Measurements from ENCODE around the gene MYO5B.

The MYO5B gene

GRCh38 chr18:50187659-50188058 lies 7.3 kb downstream of the MYO5B start:
- Histone ChIP-seq H3K9ac (ENCODE audit: low read length) (no peak overlapping the region), H3K4me3 (ENCODE audit: low read depth, low read length) (no peak overlapping the region), H3K27ac (ENCODE audit: low read depth, low read length) (no peak overlapping the region), H3K4me1 (ENCODE audit: control insufficient read depth, insufficient read depth, low read length) (no peaks in the 10 kb centered on the region; the same call in 1 of the 2 replicates), H3K36me3 (ENCODE audit: control insufficient read depth, insufficient read depth, low read length) (no peaks in the 10 kb centered on the region), H3K9me3 (ENCODE audit: control insufficient read depth, insufficient read depth, low read depth, low read length) (no peaks in the 10 kb centered on the region), H3K27me3 (ENCODE audit: control insufficient read depth, insufficient read depth, low read length) (peaks cover 44% of the 10 kb centered on the region)

GRCh38 chr18:50186385-50186784 lies 8.6 kb downstream of the MYO5B start:
- H3K36me3 ChIP-seq (ENCODE audit: control insufficient read depth, insufficient read depth, low read length), result no peaks in the 10 kb centered on the region
- no peak overlapping the region for H3K4me3 ChIP-seq (ENCODE audit: low read depth, low read length)
- peaks cover 32% of the 10 kb centered on the region for H3K27me3 ChIP-seq (ENCODE audit: control insufficient read depth, insufficient read depth, low read length)
- H3K27ac ChIP-seq (ENCODE audit: low read depth, low read length), result no peak overlapping the region
- no peaks in the 10 kb centered on the region for H3K9me3 ChIP-seq (ENCODE audit: control insufficient read depth, insufficient read depth, low read depth, low read length)
- H3K9ac ChIP-seq (ENCODE audit: low read length), result no peak overlapping the region
- no peaks in the 10 kb centered on the region; the same call in 1 of the 2 replicates for H3K4me1 ChIP-seq (ENCODE audit: control insufficient read depth, insufficient read depth, low read length)

GRCh38 chr18:50183556-50183955 lies 11.4 kb downstream of the MYO5B start:
- Histone ChIP-seq H3K27ac (ENCODE audit: low read depth, low read length) (no peak overlapping the region), H3K4me1 (ENCODE audit: control insufficient read depth, insufficient read depth, low read length) (no peaks in the 10 kb centered on the region; the same call in 1 of the 2 replicates), H3K36me3 (ENCODE audit: control insufficient read depth, insufficient read depth, low read length) (no peaks in the 10 kb centered on the region), H3K27me3 (ENCODE audit: control insufficient read depth, insufficient read depth, low read length) (peaks cover 3% of the 10 kb centered on the region; the same call in 1 of the 2 replicates), H3K4me3 (ENCODE audit: low read depth, low read length) (no peak overlapping the region), H3K9ac (ENCODE audit: low read length) (no peak overlapping the region), H3K9me3 (ENCODE audit: control insufficient read depth, insufficient read depth, low read depth, low read length) (no peaks in the 10 kb centered on the region)

- H3K27me3 ChIP-seq (ENCODE audit: control insufficient read depth, insufficient read depth, low read length), result peaks cover 3% of the 10 kb centered on the region; the same call in 1 of the 2 replicates
- no peaks in the 10 kb centered on the region for H3K9me3 ChIP-seq (ENCODE audit: control insufficient read depth, insufficient read depth, low read depth, low read length)
- H3K4me1 ChIP-seq (ENCODE audit: control insufficient read depth, insufficient read depth, low read length), result peaks cover 3% of the 10 kb centered on the region
- no peaks in the 10 kb centered on the region for H3K36me3 ChIP-seq (ENCODE audit: control insufficient read depth, insufficient read depth, low read length)
- H3K9ac ChIP-seq (ENCODE audit: low read length), result no peak overlapping the region
- H3K27ac ChIP-seq (ENCODE audit: low read depth, low read length), result no peak overlapping the region
- no peak overlapping the region for H3K4me3 ChIP-seq (ENCODE audit: low read depth, low read length)
Observed at GRCh38 chr18:50182511-50182910, 12.4 kb downstream of the MYO5B start.

GRCh38 chr18:50181590-50181989 lies 13.4 kb downstream of the MYO5B start:
- no peaks in the 10 kb centered on the region for H3K36me3 ChIP-seq (ENCODE audit: control insufficient read depth, insufficient read depth, low read length)
- H3K27ac ChIP-seq (ENCODE audit: low read depth, low read length), result no peak overlapping the region

GRCh38 chr18:50179465-50179864 lies 15.5 kb downstream of the MYO5B start:
- Histone ChIP-seq H3K4me1 (ENCODE audit: control insufficient read depth, insufficient read depth, low read length) (peaks cover 4% of the 10 kb centered on the region), H3K9me3 (ENCODE audit: control insufficient read depth, insufficient read depth, low read depth, low read length) (no peaks in the 10 kb centered on the region), H3K27ac (ENCODE audit: low read depth, low read length) (no peak overlapping the region), H3K9ac (ENCODE audit: low read length) (no peak overlapping the region), H3K27me3 (ENCODE audit: control insufficient read depth, insufficient read depth, low read length) (no peaks in the 10 kb centered on the region), H3K4me3 (ENCODE audit: low read depth, low read length) (no peak overlapping the region), H3K36me3 (ENCODE audit: control insufficient read depth, insufficient read depth, low read length) (no peaks in the 10 kb centered on the region)

More at GRCh38 chr18:50181590-50181989, 13.4 kb downstream of the MYO5B start:
- Histone ChIP-seq H3K27me3 (ENCODE audit: control insufficient read depth, insufficient read depth, low read length) (peaks cover 2% of the 10 kb centered on the region; the same call in 1 of the 2 replicates), H3K4me3 (ENCODE audit: low read depth, low read length) (no peak overlapping the region), H3K9ac (ENCODE audit: low read length) (no peak overlapping the region), H3K9me3 (ENCODE audit: control insufficient read depth, insufficient read depth, low read depth, low read length) (no peaks in the 10 kb centered on the region), H3K4me1 (ENCODE audit: control insufficient read depth, insufficient read depth, low read length) (peaks cover 4% of the 10 kb centered on the region)

GRCh38 chr18:50177294-50177992 lies 17.5 kb downstream of the MYO5B start:
- Histone ChIP-seq H3K9me3 (ENCODE audit: control insufficient read depth, insufficient read depth, low read depth, low read length) (no peaks in the 10 kb centered on the region), H3K4me3 (ENCODE audit: low read depth, low read length) (no peak overlapping the region), H3K27me3 (ENCODE audit: control insufficient read depth, insufficient read depth, low read length) (no peaks in the 10 kb centered on the region), H3K27ac (ENCODE audit: low read depth, low read length) (no peak overlapping the region), H3K4me1 (ENCODE audit: control insufficient read depth, insufficient read depth, low read length) (peaks cover 4% of the 10 kb centered on the region), H3K36me3 (ENCODE audit: control insufficient read depth, insufficient read depth, low read length) (no peaks in the 10 kb centered on the region), H3K9ac (ENCODE audit: low read length) (no peak overlapping the region)

- no peaks in the 10 kb centered on the region for H3K9me3 ChIP-seq (ENCODE audit: control insufficient read depth, insufficient read depth, low read depth, low read length)
- H3K4me1 ChIP-seq (ENCODE audit: control insufficient read depth, insufficient read depth, low read length), result peaks cover under 1% of the 10 kb centered on the region; the same call in 1 of the 2 replicates
- H3K9ac ChIP-seq (ENCODE audit: low read length), result no peak overlapping the region
- H3K27ac ChIP-seq (ENCODE audit: low read depth, low read length), result no peak overlapping the region
- no peaks in the 10 kb centered on the region for H3K27me3 ChIP-seq (ENCODE audit: control insufficient read depth, insufficient read depth, low read length)
- no peaks in the 10 kb centered on the region for H3K36me3 ChIP-seq (ENCODE audit: control insufficient read depth, insufficient read depth, low read length)
- H3K4me3 ChIP-seq (ENCODE audit: low read depth, low read length), result no peak overlapping the region
Observed at GRCh38 chr18:50172367-50172766, 22.6 kb downstream of the MYO5B start.

GRCh38 chr18:50171406-50171805 lies 23.5 kb downstream of the MYO5B start:
- no peak overlapping the region for H3K27ac ChIP-seq (ENCODE audit: low read depth, low read length)
- H3K9me3 ChIP-seq (ENCODE audit: control insufficient read depth, insufficient read depth, low read depth, low read length), result no peaks in the 10 kb centered on the region
- H3K4me1 ChIP-seq (ENCODE audit: control insufficient read depth, insufficient read depth, low read length), result no peaks in the 10 kb centered on the region
- no peaks in the 10 kb centered on the region for H3K27me3 ChIP-seq (ENCODE audit: control insufficient read depth, insufficient read depth, low read length)
- H3K36me3 ChIP-seq (ENCODE audit: control insufficient read depth, insufficient read depth, low read length), result no peaks in the 10 kb centered on the region
- H3K9ac ChIP-seq (ENCODE audit: low read length), result no peak overlapping the region
- H3K4me3 ChIP-seq (ENCODE audit: low read depth, low read length), result no peak overlapping the region

GRCh38 chr18:50170004-50170403 lies 24.9 kb downstream of the MYO5B start:
- no peak overlapping the region for H3K4me3 ChIP-seq (ENCODE audit: low read depth, low read length)
- H3K36me3 ChIP-seq (ENCODE audit: control insufficient read depth, insufficient read depth, low read length), result no peaks in the 10 kb centered on the region
- H3K27me3 ChIP-seq (ENCODE audit: control insufficient read depth, insufficient read depth, low read length), result no peaks in the 10 kb centered on the region
- no peak overlapping the region for H3K9ac ChIP-seq (ENCODE audit: low read length)
- no peak overlapping the region for H3K27ac ChIP-seq (ENCODE audit: low read depth, low read length)
- H3K4me1 ChIP-seq (ENCODE audit: control insufficient read depth, insufficient read depth, low read length), result no peaks in the 10 kb centered on the region
- no peaks in the 10 kb centered on the region for H3K9me3 ChIP-seq (ENCODE audit: control insufficient read depth, insufficient read depth, low read depth, low read length)

- no peak overlapping the region for H3K27ac ChIP-seq (ENCODE audit: low read depth, low read length)
Observed at GRCh38 chr18:50169149-50169548, 25.8 kb downstream of the MYO5B start.

More at GRCh38 chr18:50169149-50169548, 25.8 kb downstream of the MYO5B start:
- Histone ChIP-seq H3K36me3 (ENCODE audit: control insufficient read depth, insufficient read depth, low read length) (no peaks in the 10 kb centered on the region), H3K9me3 (ENCODE audit: control insufficient read depth, insufficient read depth, low read depth, low read length) (no peaks in the 10 kb centered on the region), H3K27me3 (ENCODE audit: control insufficient read depth, insufficient read depth, low read length) (no peaks in the 10 kb centered on the region), H3K4me1 (ENCODE audit: control insufficient read depth, insufficient read depth, low read length) (no peaks in the 10 kb centered on the region), H3K9ac (ENCODE audit: low read length) (no peak overlapping the region), H3K4me3 (ENCODE audit: low read depth, low read length) (no peak overlapping the region)

Data from HUES6 (cell line).